SK-N-SH (cell line): ENCODE measurements around the gene PTPRA. TPM values are rescaled to one million over a fixed set of nuclear protein-coding genes. Genes with fewer than 3 reads are reported as not detected.

ENCODE experiments used
- CTCF ChIA-PET: fragments of 300-600, 350-600 bp; formaldehyde crosslinking; extraction: SDS; loops from one replicate; lab custom pipeline; 2021; lab: Yijun Ruan, JAX
- POLR2A ChIA-PET: fragments of 350-600 bp; sonication (Branson Sonifier 250); formaldehyde crosslinking; extraction: SDS; loops from one replicate; lab custom pipeline; 2020; ENCODE audit warnings: antibody characterized with exemption, inconsistent platforms; lab: Yijun Ruan, JAX
- DNase-seq: peaks from one replicate; pipeline ENCODE4 v3.0.0; 2012
- H2AFZ ChIP-seq: fragments of 200-600 bp; sonication (generic); 2 replicates; pipeline ENCODE4 v1.8.1; 2016; ENCODE audit warnings: antibody characterized with exemption, mild to moderate bottlenecking, low read depth
- H3F3A ChIP-seq: fragments of 200-600 bp; sonication (generic); replicated peaks from 2 replicates; pipeline ENCODE3; 2016; ENCODE audit warnings: antibody characterized with exemption, mild to moderate bottlenecking; ENCODE audit not compliant: insufficient read depth
- H3K27ac ChIP-seq, 2 experiments: fragments of 200-500 bp in 1 of 2; fragments of 200-600 bp in 1 of 2; sonication (Bioruptor generic) in 1 of 2; sonication (generic), shearing (Covaris generic) in 1 of 2; 2 replicates each; pipeline versions ENCODE4 v1.5.1 to v1.6.1; 2014 to 2016; ENCODE audit warnings: low read depth in 2 of 2, inconsistent platforms in 1 of 2, low read length in 1 of 2, mild to moderate bottlenecking in 1 of 2, mixed read lengths in 1 of 2
- H3K27me3 ChIP-seq: fragments of 200-600 bp; sonication (generic), shearing (Covaris generic); 2 replicates; pipeline ENCODE4 v1.6.1; 2016; ENCODE audit warnings: mixed run types; ENCODE audit not compliant: insufficient read depth
- H3K36me3 ChIP-seq, 2 experiments: fragments of 200-500 bp in 1 of 2; fragments of 200-600 bp in 1 of 2; sonication (Bioruptor generic) in 1 of 2; sonication (generic) in 1 of 2; replicated peaks in 1 of 2; 2 replicates each; pipeline versions ENCODE3 to v1.5.1; 2014 to 2016; ENCODE audit warnings: low read length in 1 of 2, mild to moderate bottlenecking in 1 of 2; ENCODE audit not compliant: insufficient read depth in 2 of 2, control insufficient read depth in 1 of 2
- H3K4me1 ChIP-seq, 2 experiments: fragments of 200-500 bp in 1 of 2; fragments of 200-600 bp in 1 of 2; sonication (Bioruptor generic) in 1 of 2; sonication (generic), shearing (Covaris generic) in 1 of 2; 2 replicates each; pipeline versions ENCODE4 v1.5.1 to v1.6.1; 2014 to 2016; ENCODE audit warnings: low read depth in 1 of 2, low read length in 1 of 2, mixed run types in 1 of 2; ENCODE audit not compliant: insufficient read depth in 2 of 2, control insufficient read depth in 1 of 2
- H3K4me2 ChIP-seq: fragments of 200-600 bp; sonication (generic), shearing (Covaris generic); 2 replicates; pipeline ENCODE4 v1.6.1; 2017; ENCODE audit warnings: mixed run types
- H3K4me3 ChIP-seq, 2 experiments: fragments of 200-500 bp in 1 of 2; fragments of 200-600 bp in 1 of 2; sonication (Bioruptor generic) in 1 of 2; sonication (generic), shearing (Covaris generic) in 1 of 2; 2 replicates each; pipeline versions ENCODE4 v1.5.1 to v1.8.1; 2014 to 2016; ENCODE audit warnings: low read depth in 2 of 2, inconsistent platforms in 1 of 2, low read length in 1 of 2, mild to moderate bottlenecking in 1 of 2, mixed read lengths in 1 of 2, moderate library complexity in 1 of 2
- H3K79me2 ChIP-seq: fragments of 200-600 bp; sonication (generic); 2 replicates; pipeline ENCODE4 v1.8.1; 2017; ENCODE audit warnings: mild to moderate bottlenecking; ENCODE audit not compliant: insufficient read depth
- H3K9ac ChIP-seq: fragments of 200-600 bp; sonication (generic); 2 replicates; pipeline ENCODE4 v1.6.1; 2017; ENCODE audit warnings: mixed run types
- H3K9me2 ChIP-seq: fragments of 200-600 bp; sonication (generic); 2 replicates; pipeline ENCODE4 v1.6.1; 2017; ENCODE audit warnings: mixed run types
- H3K9me3 ChIP-seq: fragments of 200-600 bp; sonication (generic); 2 replicates; pipeline ENCODE4 v1.6.1; 2017; ENCODE audit warnings: mixed run types, mild to moderate bottlenecking, moderate library complexity
- H4K20me1 ChIP-seq: fragments of 200-600 bp; sonication (generic); 2 replicates; pipeline ENCODE4 v1.6.1; 2017; ENCODE audit warnings: mild to moderate bottlenecking, mixed run types; ENCODE audit not compliant: insufficient read depth
- CTCF ChIP-seq: fragments of 200-600 bp; sonication (generic); IDR thresholded peaks from 2 replicates; pipeline ENCODE4 v1.6.1; 2017; ENCODE audit warnings: antibody characterized with exemption, mild to moderate bottlenecking, moderate library complexity
- ELF1 ChIP-seq: IDR thresholded peaks from 2 replicates; pipeline ENCODE4 v1.4.0; 2012
- EZH2phosphoT487 ChIP-seq: fragments of 200-600 bp; sonication (generic); IDR thresholded peaks from 2 replicates; pipeline ENCODE4 v1.6.1; 2017; ENCODE audit warnings: low read depth, mixed run types, mild to moderate bottlenecking, antibody characterized with exemption, moderate library complexity, borderline replicate concordance
- FOSL2 ChIP-seq: IDR thresholded peaks from 2 replicates; pipeline ENCODE4 v1.4.0; 2012; ENCODE audit warnings: low read depth, mild to moderate bottlenecking, moderate library complexity, borderline replicate concordance
- FOXM1 ChIP-seq: IDR thresholded peaks from 2 replicates; pipeline ENCODE4 v1.4.0; 2012; ENCODE audit warnings: low read depth, mild to moderate bottlenecking
- GATA2 ChIP-seq: sonication (generic); formaldehyde crosslinking; IDR thresholded peaks from 2 replicates; pipeline ENCODE4 v1.5.0; 2020; ENCODE audit warnings: mild to moderate bottlenecking, missing genetic modification reagents
- JUND ChIP-seq: IDR thresholded peaks from 2 replicates; pipeline ENCODE4 v1.4.0; 2012
- MEF2A ChIP-seq: IDR thresholded peaks from 2 replicates; pipeline ENCODE4 v1.4.0; 2012; ENCODE audit warnings: low read depth, borderline replicate concordance
- PBX3 ChIP-seq: IDR thresholded peaks from 2 replicates; pipeline ENCODE4; 2012
- POLR2AphosphoS5 ChIP-seq: IDR thresholded peaks from 2 replicates; pipeline ENCODE4 v1.6.1; 2012; ENCODE audit warnings: low read depth, low read length
- RAD21 ChIP-seq: IDR thresholded peaks from 2 replicates; pipeline ENCODE4 v1.6.1; 2012; ENCODE audit warnings: mild to moderate bottlenecking, low read length
- RXRA ChIP-seq: IDR thresholded peaks from 2 replicates; pipeline ENCODE4 v1.4.0; 2012; ENCODE audit warnings: low read depth, mild to moderate bottlenecking, borderline replicate concordance
- TCF12 ChIP-seq: IDR thresholded peaks from 2 replicates; pipeline ENCODE4 v1.4.0; 2012
- TEAD4 ChIP-seq: IDR thresholded peaks from 2 replicates; pipeline ENCODE4 v1.4.0; 2012; ENCODE audit warnings: mild to moderate bottlenecking, borderline replicate concordance; ENCODE audit not compliant: insufficient read depth
- USF2 ChIP-seq: fragments of 150-350 bp; IDR thresholded peaks from 2 replicates; pipeline ENCODE4 v1.6.1; 2017; ENCODE audit warnings: antibody characterized with exemption, low read length, low read depth, borderline replicate concordance
- YY1 ChIP-seq: IDR thresholded peaks from 2 replicates; pipeline ENCODE4 v1.4.0; 2012; ENCODE audit warnings: low read depth, mild to moderate bottlenecking
- WGBS: methylation state at CpG from one replicate; pipeline ENCODE4 v1.1.6; 2017; ENCODE audit warnings: low lambda C conversion rate; 5-methylcytosine and 5-hydroxymethylcytosine counted together
- polyA plus RNA-seq, 3 experiments: library from polyadenylated mRNA; depleted of rRNA; stranded (reverse); fragments of >200 nt; gene quantifications; 2 replicates each; pipeline ENCODE4 v1.2.3, GENCODE V29; 2012
- TF ChIP-seq, protein P1 (sequence below): IDR thresholded peaks from 2 replicates; pipeline ENCODE4 v1.4.0; 2012; ENCODE audit warnings: low read depth, borderline replicate concordance
- TF ChIP-seq, protein P2 (sequence below): IDR thresholded peaks from 2 replicates; pipeline ENCODE4 v1.4.0; 2012; ENCODE audit warnings: low read depth
- TF ChIP-seq, protein P3 (sequence below): IDR thresholded peaks from 2 replicates; pipeline ENCODE4 v1.4.0; 2012; ENCODE audit warnings: low read depth, borderline replicate concordance

PTPRA gene
- polyA plus RNA-seq, 1 of the 3 experiments (the other 2 are of a cell fraction), result 47.6 TPM

DNA sequence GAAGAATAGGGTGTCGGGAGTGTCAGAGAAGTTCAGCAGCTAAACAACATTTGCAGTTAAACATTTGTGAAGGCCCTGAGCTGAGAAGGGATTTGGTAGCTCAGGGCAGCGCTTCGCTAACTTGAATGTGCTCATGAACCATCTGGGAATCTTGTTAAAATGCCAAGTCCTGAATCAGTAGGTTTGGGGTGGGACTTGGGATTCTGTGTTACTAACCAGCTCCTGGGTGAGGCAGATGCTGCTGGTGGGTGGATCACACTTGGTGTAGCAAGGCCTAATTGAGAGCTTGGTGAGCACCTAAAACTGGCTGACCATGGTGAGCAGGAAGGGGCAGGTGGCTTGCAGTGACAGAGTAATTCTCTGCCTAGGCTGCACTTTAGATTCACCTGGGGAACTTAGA is 5.9 kb downstream of the PTPRA start:
- Histone ChIP-seq H3K27ac (no peak overlapping the region), H3K36me3 (peaks cover 3 to 5% of the 10 kb centered on the region in 2 experiments), H3K4me3 (no peak overlapping the region), H3K79me2 (peaks cover 94% of the 10 kb centered on the region), H2AFZ (no peak overlapping the region), H3K9me3 (no peaks in the 10 kb centered on the region), H3K4me2 (no peak overlapping the region), H3K9me2 (no peaks in the 10 kb centered on the region), H4K20me1 (peaks cover 35% of the 10 kb centered on the region), H3K9ac (no peak overlapping the region), H3F3A (no peaks in the 10 kb centered on the region), H3K27me3 (no peaks in the 10 kb centered on the region), H3K4me1 (peaks cover 7 to 9% of the 10 kb centered on the region in 2 experiments; a peak in 3 of 4 replicates)
- ChIA-PET POLR2A (interaction anchor here (0.9 kb wide), 1 partner anchor 8 kb away, joined by 3 read pairs; no protein-coding TSS in a partner anchor), CTCF (interaction anchor here (0.9 to 1.5 kb wide), 4 partner anchors 28 to 175 kb away, joined by 3 to 4 read pairs (median 3); no protein-coding TSS in a partner anchor)
- TF ChIP-seq, protein P1, sequence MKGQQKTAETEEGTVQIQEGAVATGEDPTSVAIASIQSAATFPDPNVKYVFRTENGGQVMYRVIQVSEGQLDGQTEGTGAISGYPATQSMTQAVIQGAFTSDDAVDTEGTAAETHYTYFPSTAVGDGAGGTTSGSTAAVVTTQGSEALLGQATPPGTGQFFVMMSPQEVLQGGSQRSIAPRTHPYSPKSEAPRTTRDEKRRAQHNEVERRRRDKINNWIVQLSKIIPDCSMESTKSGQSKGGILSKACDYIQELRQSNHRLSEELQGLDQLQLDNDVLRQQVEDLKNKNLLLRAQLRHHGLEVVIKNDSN, result no peak
- TF ChIP-seq TEAD4 (no peak), POLR2AphosphoS5 (no peak), YY1 (no peak), JUND (no peak), PBX3 (no peak), USF2 (no peak), RXRA (no peak), RAD21 (no peak), FOXM1 (no peak), ELF1 (no peak), CTCF (no peak), TCF12 (no peak), MEF2A (no peak), GATA2 (CRISPR knock-in tag) (no peak), FOSL2 (no peak), EZH2phosphoT487 (no peak)
- TF ChIP-seq, protein P2, sequence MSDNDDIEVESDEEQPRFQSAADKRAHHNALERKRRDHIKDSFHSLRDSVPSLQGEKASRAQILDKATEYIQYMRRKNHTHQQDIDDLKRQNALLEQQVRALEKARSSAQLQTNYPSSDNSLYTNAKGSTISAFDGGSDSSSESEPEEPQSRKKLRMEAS, result no peak
- TF ChIP-seq, protein P3, sequence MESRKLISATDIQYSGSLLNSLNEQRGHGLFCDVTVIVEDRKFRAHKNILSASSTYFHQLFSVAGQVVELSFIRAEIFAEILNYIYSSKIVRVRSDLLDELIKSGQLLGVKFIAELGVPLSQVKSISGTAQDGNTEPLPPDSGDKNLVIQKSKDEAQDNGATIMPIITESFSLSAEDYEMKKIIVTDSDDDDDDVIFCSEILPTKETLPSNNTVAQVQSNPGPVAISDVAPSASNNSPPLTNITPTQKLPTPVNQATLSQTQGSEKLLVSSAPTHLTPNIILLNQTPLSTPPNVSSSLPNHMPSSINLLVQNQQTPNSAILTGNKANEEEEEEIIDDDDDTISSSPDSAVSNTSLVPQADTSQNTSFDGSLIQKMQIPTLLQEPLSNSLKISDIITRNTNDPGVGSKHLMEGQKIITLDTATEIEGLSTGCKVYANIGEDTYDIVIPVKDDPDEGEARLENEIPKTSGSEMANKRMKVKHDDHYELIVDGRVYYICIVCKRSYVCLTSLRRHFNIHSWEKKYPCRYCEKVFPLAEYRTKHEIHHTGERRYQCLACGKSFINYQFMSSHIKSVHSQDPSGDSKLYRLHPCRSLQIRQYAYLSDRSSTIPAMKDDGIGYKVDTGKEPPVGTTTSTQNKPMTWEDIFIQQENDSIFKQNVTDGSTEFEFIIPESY, result no peak
- 95% methylated on average over 3 of the region's 3 CpGs for WGBS
- no peak for DNase-seq
